Mammary microvascular endothelial cell (primary cell): ENCODE measurements around the gene EPAS1. TPM values are rescaled to one million over a fixed set of nuclear protein-coding genes. Genes with fewer than 3 reads are reported as not detected.

Source experiments
- total RNA-seq: library from RNA; depleted of rRNA; stranded (reverse); fragments of >200 nt; gene quantifications from 2 replicates; pipeline ENCODE4 v1.2.3, GENCODE V29; 2015

The EPAS1 gene
- 318 and 347 TPM in 2 replicates for total RNA-seq

GRCh38 chr2:46296840-46297545 lies at the start of gene EPAS1:
TSS of gene EPAS1 (plus strand) at chr2:46297407. CDS start at chr2:46297912, 505 bp downstream.

Other genes with a start within 250 kb of the EPAS1 start
- gene TMEM247, start 182.2 kb downstream of the EPAS1 start, total RNA-seq: not detected in 2 replicates
- gene RHOQ, start 245.1 kb downstream of the EPAS1 start, total RNA-seq: 30.6 and 39.9 TPM in 2 replicates
- 4.7 and 9.2 TPM in 2 replicates for gene ATP6V1E2, start 245.2 kb downstream of the EPAS1 start, total RNA-seq